Memory B cell (primary cell): ENCODE measurements around the gene ITPK1.
A peak's percentile ranks its signal among the peaks of the same experiment; 100 is the strongest.
"Not testable (repeated sequence)": the region's sequence is repeated elsewhere in the genome, so short reads cannot be mapped to it uniquely, and the experiment has no call there.

ENCODE experiments used
- ATAC-seq: fragments of 150-1000 bp; cut with Tn5 transposase; 2 replicates; pipeline ENCODE4 v1.10.0; 2021; ENCODE audit warnings: low read depth, mild to moderate bottlenecking, moderate library complexity
- DNase-seq, 2 donors: peaks; one replicate each; pipeline ENCODE4 v3.0.0; 2022; ENCODE audit warnings: low spot score in 2 of 2
- H3K27ac Mint-ChIP-seq: one replicate; pipeline ENCODE4 v1.8.0; 2022; ENCODE audit warnings: mild to moderate bottlenecking, moderate library complexity, mixed read lengths
- H3K27me3 Mint-ChIP-seq: one replicate; pipeline ENCODE4 v1.8.0; 2022; ENCODE audit warnings: mixed read lengths
- H3K36me3 Mint-ChIP-seq: one replicate; pipeline ENCODE4 v1.8.0; 2022; ENCODE audit warnings: mild to moderate bottlenecking, mixed read lengths
- H3K4me1 Mint-ChIP-seq: one replicate; pipeline ENCODE4 v1.8.0; 2022; ENCODE audit warnings: mixed read lengths
- H3K4me3 Mint-ChIP-seq: one replicate; pipeline ENCODE4 v1.8.0; 2022; ENCODE audit warnings: mild to moderate bottlenecking, moderate library complexity, mixed read lengths
- H3K9me3 Mint-ChIP-seq: one replicate; pipeline ENCODE4 v1.8.0; 2022; ENCODE audit warnings: mixed read lengths

The ITPK1 gene

GRCh38 chr14:93076755-93077154 lies 39.0 kb downstream of the ITPK1 start:
- no peak for ATAC-seq
- Mint-ChIP-seq H3K4me1 (peaks cover 57% of the 10 kb centered on the region), H3K9me3 (no peaks in the 10 kb centered on the region), H3K4me3 (peak overlapping the region; percentile 33), H3K27ac (peak overlapping the region; percentile 56), H3K36me3 (peaks cover 2% of the 10 kb centered on the region), H3K27me3 (no peaks in the 10 kb centered on the region)
- no peak for DNase-seq

GRCh38 chr14:93075891-93076290 lies 39.8 kb downstream of the ITPK1 start:
- ATAC-seq (no peak), DNase-seq (no peak)
- Mint-ChIP-seq H3K4me1 (peaks cover 55% of the 10 kb centered on the region), H3K36me3 (peaks cover 2% of the 10 kb centered on the region), H3K27me3 (no peaks in the 10 kb centered on the region), H3K9me3 (no peaks in the 10 kb centered on the region), H3K27ac (peak overlapping the region; percentile 56), H3K4me3 (peak overlapping the region; percentile 24)

DNA sequence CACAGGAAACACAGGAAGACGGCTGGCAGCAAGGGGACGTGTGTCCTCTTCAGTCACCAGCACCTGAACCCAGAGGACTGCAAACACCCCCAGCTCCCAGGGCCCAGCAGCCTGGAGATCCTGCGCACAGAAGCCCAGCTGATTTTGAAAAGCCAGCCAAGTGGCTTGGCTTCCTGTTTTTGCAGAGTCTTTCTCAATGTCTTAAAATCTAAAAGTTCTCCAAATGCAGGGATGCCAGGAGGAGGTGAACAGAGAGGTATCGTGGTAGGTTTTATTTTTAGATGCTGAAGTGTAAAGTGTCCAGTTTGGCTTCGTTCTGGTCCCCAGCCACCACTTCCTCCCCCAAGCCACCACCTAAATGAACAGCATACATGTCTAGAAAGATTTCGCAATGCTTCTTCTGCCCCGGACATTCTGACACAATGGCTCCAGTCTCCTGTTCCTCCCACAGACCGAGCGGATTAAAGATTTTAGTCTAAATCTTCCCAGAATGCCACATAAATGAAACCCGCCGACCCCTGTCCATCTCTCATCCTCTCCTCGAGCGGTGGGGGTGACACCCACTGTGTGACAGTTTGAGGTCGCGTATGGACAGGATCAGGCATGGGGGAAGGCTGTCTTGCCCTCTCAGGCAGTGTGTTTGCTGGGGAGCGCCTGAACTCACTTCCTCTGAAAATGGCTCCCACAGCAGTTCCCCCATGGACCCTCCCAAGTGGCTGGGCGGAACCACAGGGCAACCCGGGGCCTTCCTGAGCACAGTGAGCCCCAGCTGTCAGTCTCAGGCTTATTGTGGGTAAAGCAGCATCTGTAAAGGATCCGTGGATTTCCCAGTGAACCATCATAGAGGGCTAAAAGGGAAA lies 41.6 kb downstream of the ITPK1 start:
- Mint-ChIP-seq H3K36me3 (peaks cover 2% of the 10 kb centered on the region), H3K27me3 (no peaks in the 10 kb centered on the region), H3K4me1 (peaks cover 52% of the 10 kb centered on the region), H3K27ac (peak overlapping the region; percentile 80), H3K9me3 (no peaks in the 10 kb centered on the region), H3K4me3 (peak overlapping the region; percentile 79)
- peak; percentile 49 for ATAC-seq
- no peak for DNase-seq

DNA sequence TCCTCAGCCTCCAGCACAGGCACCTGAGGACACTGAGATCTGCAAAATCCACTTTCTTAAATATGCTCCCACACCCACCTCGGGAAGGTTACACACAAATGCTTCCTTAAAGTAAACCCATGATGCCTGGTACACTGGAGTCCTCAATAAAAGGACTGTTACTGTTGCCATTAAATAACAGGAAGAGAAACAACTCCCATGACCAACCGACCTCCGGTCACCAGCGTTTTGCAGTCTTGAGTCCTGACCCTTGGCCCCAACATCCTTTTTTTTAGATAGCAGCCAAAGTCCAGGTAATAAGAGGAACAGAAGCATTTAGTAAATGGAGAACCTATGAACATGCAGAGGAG lies 42.4 kb downstream of the ITPK1 start:
- Mint-ChIP-seq H3K36me3 (peaks cover 2% of the 10 kb centered on the region), H3K27me3 (no peaks in the 10 kb centered on the region), H3K27ac (peak overlapping the region; percentile 80), H3K4me3 (peak overlapping the region; percentile 79), H3K4me1 (peaks cover 54% of the 10 kb centered on the region), H3K9me3 (no peaks in the 10 kb centered on the region)
- ATAC-seq (peak; percentile 39), DNase-seq (no peak)

DNA sequence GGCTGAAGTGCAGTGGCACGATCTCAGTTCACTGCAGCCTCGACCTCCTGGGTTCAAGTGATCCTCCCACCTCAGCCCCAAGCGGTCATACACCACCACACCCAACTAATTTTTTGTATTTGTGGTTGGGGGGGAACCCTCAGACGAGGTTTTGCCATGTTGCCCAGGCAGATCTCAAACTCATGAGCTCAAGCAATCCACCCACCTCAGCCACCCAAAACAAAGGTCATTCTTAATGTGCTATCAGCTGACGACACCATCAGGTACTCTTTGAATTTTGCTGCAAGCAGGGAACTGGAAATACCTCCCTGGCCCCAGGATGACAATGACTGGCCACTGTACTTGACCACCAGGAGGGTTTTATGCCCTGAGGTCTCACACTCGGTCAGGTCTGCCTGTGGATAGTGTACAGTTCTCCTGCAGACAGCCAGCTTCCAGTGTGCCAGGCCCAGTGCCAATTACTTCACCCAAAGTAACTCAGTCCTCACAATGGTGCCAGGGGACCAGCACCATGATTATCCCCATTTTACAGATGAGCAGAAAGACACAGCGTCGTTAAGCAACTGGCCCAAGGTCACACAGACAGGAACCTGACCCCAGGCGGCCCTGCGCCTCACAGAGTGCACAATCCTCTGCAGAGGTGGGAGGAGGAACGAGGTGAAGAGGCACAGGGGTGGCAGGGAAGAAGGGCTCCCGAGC lies 42.9 kb downstream of the ITPK1 start:
- no peaks in the 10 kb centered on the region for H3K9me3 Mint-ChIP-seq
- ATAC-seq (peak; percentile 25), DNase-seq (no peak)
- peaks cover 2% of the 10 kb centered on the region for H3K36me3 Mint-ChIP-seq
- H3K4me1 Mint-ChIP-seq = peaks cover 59% of the 10 kb centered on the region
- H3K4me3 Mint-ChIP-seq = peak overlapping the region; percentile 79
- H3K27me3 Mint-ChIP-seq = no peaks in the 10 kb centered on the region
- H3K27ac Mint-ChIP-seq = peak overlapping the region; percentile 80

- no peaks in the 10 kb centered on the region for H3K36me3 Mint-ChIP-seq
- no peaks in the 10 kb centered on the region for H3K27me3 Mint-ChIP-seq
- no peaks in the 10 kb centered on the region for H3K9me3 Mint-ChIP-seq
- no peak overlapping the region for H3K4me3 Mint-ChIP-seq
- H3K27ac Mint-ChIP-seq = no peak overlapping the region
- ATAC-seq (no peak), DNase-seq (no peak)
- peaks cover 54% of the 10 kb centered on the region for H3K4me1 Mint-ChIP-seq
Observed at GRCh38 chr14:93068711-93069110, 47.0 kb downstream of the ITPK1 start.

DNA sequence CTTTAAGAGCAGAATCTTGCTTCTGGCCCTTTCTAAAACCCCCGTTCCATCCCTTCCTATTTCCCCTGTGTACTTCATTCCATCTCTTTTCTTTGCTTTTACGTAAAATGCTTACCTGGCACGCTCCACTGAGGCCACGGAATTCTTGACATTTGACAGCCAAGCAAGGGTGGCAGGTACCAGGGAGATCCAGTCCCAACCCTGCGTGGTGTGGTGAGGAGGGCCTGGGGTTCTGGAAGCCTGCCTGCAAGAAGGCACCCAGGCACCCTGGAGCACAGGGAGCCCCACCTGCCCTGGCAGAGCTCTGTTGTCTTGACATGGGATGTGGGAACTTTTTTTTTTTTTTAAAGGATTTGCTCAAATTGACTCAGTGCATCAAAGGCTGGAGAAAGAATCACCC lies 48.6 kb downstream of the ITPK1 start:
- peak overlapping the region; percentile 89 for H3K27ac Mint-ChIP-seq
- ATAC-seq = no peak
- peaks cover 50% of the 10 kb centered on the region for H3K4me1 Mint-ChIP-seq
- H3K27me3 Mint-ChIP-seq = no peaks in the 10 kb centered on the region
- no peak for DNase-seq
- no peaks in the 10 kb centered on the region for H3K9me3 Mint-ChIP-seq
- no peaks in the 10 kb centered on the region for H3K36me3 Mint-ChIP-seq
- H3K4me3 Mint-ChIP-seq = peak overlapping the region; percentile 72

DNA sequence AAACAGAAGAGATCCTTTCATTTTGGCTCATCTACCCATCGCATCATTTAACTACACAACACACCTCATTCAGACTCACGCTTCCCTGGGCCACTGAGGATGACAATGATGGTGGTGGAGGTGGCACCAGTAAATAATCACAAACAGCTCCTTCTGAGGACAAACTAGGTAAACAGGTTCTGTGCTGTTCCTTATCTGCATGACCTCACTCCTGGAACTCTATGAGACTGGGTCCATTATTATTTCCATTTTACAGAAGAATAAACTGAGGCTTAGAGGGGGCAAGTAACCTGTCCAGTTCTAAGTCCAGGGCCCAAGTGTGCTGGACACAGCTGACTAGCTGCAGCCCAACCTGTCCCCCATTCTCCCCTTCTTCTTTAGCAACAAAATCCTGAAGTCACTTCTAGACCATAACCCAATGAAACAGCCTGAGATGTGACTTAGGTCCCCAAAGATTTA lies 50.4 kb downstream of the ITPK1 start:
- DNase-seq (no peak), ATAC-seq (no peak)
- no peaks in the 10 kb centered on the region for H3K27me3 Mint-ChIP-seq
- peaks cover 62% of the 10 kb centered on the region for H3K4me1 Mint-ChIP-seq
- no peak overlapping the region for H3K4me3 Mint-ChIP-seq
- no peaks in the 10 kb centered on the region for H3K36me3 Mint-ChIP-seq
- H3K27ac Mint-ChIP-seq = peak overlapping the region; percentile 89
- no peaks in the 10 kb centered on the region for H3K9me3 Mint-ChIP-seq

DNA sequence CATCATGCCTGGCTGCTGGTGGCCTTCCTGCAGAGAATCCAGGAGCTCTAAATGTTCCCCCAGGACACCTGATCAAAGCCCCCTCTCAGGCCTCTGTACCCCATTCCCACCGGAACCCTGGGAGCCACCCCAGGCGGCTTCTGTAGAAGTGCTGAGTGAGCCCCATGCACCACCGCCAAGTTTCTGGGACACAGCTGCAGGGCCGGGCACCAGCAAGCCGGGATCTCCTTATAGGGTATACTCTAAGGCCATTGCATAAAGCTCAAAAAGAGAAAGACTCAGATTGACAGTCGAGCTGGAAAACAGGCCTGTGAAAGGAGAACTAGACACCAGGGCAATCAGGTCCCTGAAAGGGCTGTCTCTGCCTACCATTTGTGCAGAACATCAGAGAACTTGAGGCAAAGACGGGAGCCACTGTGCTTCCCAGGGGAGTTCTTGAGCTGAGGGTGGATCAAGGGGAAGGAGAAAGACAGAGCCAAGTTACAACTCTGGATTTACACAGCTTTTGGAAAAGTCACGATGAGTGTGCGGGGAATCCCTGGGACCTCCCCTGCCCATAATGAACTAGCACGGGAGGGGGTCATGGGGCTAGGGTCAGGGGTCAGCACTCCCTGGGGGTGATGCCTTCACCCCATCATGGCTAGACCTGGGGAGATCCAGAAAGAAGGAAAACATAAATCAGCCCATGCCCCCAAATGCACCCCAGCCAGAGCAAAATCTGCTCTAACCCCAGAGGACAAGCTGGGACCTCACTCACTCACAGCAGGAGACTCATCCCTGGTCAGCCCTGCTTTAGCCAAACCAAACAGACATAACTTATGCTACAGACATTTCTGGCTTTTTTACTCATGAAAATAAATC lies 51.1 kb downstream of the ITPK1 start:
- ATAC-seq = no peak
- H3K36me3 Mint-ChIP-seq = no peaks in the 10 kb centered on the region
- no peaks in the 10 kb centered on the region for H3K9me3 Mint-ChIP-seq
- H3K4me3 Mint-ChIP-seq = peak overlapping the region; percentile 51
- peak overlapping the region; percentile 89 for H3K27ac Mint-ChIP-seq
- peaks cover 67% of the 10 kb centered on the region for H3K4me1 Mint-ChIP-seq
- H3K27me3 Mint-ChIP-seq = no peaks in the 10 kb centered on the region
- DNase-seq = no peak

DNA sequence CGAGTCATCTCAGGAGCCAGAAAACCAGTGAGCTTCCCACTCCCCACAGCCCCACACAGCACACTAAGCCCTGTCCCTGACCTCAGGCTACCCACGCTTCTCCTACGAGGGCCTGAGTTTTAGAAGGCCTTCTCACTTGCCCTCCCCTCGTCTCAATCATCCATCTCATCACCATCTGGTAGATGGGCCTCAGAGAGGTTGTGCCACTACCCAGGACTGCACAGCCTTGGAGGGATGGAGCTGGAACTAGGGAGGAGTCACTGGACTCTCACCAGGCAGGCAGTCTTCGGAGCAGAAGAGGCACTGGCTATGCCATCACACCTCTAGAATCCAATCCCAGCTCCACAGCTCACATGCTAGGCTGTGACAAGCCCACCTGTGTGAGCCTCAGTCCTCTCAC lies 52.3 kb downstream of the ITPK1 start:
- Mint-ChIP-seq H3K9me3 (no peaks in the 10 kb centered on the region), H3K27me3 (no peaks in the 10 kb centered on the region), H3K27ac (peak overlapping the region; percentile 68), H3K36me3 (no peaks in the 10 kb centered on the region), H3K4me1 (peaks cover 57% of the 10 kb centered on the region), H3K4me3 (no peak overlapping the region)
- ATAC-seq (no peak), DNase-seq (no peak)

DNA sequence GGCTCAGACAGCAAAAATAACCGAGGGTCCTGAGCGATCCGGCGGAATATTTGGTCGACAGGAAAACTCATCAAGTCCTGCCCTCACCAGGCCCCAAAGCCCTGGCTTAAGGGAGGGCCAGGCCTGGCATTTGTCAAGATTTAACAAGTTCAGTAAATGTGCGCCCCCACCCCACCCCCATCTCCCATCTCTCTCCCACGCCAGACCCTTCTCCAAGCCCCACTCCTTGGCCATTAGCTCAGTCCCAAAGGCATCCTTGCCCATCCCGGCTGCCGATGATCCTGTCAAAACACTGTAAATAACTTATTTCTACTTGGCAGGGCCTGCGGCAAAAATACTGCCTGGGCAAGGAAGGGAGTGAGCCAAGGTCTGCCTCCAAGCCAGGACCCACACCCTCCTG lies 52.8 kb downstream of the ITPK1 start:
- H3K27ac Mint-ChIP-seq = peak overlapping the region; percentile 68
- H3K27me3 Mint-ChIP-seq = no peaks in the 10 kb centered on the region
- DNase-seq = no peak
- H3K9me3 Mint-ChIP-seq = no peaks in the 10 kb centered on the region
- no peak overlapping the region for H3K4me3 Mint-ChIP-seq
- peaks cover 55% of the 10 kb centered on the region for H3K4me1 Mint-ChIP-seq
- no peaks in the 10 kb centered on the region for H3K36me3 Mint-ChIP-seq
- ATAC-seq = no peak

DNA sequence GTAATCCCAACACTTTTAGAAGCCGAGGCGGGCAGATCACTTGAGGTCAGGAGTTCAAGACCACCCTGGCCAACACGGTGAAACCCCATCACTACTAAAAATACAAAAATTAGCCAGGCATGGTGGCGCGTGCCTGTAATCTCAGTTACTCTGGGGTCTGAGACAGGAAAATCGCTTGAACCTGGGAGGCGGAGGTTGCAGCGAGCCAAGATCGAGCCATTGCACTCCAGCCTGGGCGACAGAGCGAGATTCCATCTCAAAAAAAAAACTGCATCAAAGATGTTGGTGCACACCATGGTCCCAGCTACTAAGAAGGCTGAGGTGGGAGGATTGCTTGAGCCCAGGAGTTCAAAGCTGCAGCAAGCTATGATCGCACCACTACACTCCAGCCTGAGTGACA lies 53.7 kb downstream of the ITPK1 start:
- not testable (repeated sequence) for H3K27me3 Mint-ChIP-seq, ATAC-seq, H3K9me3 Mint-ChIP-seq, H3K4me3 Mint-ChIP-seq, DNase-seq, H3K36me3 Mint-ChIP-seq
- peak overlapping the region; percentile 56 for H3K27ac Mint-ChIP-seq
- H3K4me1 Mint-ChIP-seq = peaks cover 57% of the 10 kb centered on the region

DNA sequence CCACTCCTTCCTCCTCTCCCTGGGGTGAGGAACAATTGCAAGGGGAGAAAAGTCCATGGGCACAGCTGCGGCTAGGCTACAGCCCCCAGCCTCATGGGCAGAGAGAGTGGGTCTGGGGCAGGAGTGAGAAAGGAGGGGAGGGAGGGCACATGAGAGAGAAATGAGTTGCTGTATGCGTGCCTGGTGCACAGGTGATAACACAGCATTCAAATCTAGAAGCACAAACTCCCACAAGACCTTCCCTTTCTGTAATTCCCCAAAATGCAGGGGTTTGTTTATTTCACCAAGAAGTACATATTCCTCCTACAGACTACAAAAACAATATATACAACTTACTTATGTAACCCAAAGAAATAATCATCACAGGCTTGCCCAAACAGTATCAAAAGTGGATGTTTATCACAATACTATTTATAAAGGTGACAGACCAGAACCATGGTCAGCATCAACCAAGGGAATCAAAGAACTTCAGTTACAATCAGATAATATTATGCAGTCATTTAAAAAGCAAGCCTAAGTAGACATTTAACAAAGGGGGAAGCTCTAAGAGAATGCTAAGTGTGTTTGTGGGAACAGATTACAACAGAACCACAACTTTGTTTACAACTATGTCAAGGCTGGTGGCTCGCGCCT lies 54.2 kb downstream of the ITPK1 start:
- DNase-seq = no peak
- Mint-ChIP-seq H3K9me3 (no peaks in the 10 kb centered on the region), H3K36me3 (no peaks in the 10 kb centered on the region), H3K4me3 (no peak overlapping the region), H3K27me3 (no peaks in the 10 kb centered on the region), H3K4me1 (peaks cover 52% of the 10 kb centered on the region), H3K27ac (peak overlapping the region; percentile 56)
- no peak for ATAC-seq
